B cell (primary cell): ENCODE measurements around the gene ATP5PB.

Experiments used
- CTCF ChIP-seq: fragments of 200-600 bp; IDR thresholded peaks from one replicate; pipeline ENCODE4 v1.8.0; 2022; ENCODE audit warnings: antibody characterized with exemption, mild to moderate bottlenecking
- EZH2 ChIP-seq: IDR thresholded peaks from 2 replicates; pipeline ENCODE4 v1.6.1; 2012; ENCODE audit warnings: borderline replicate concordance, low read depth, mild to moderate bottlenecking, moderate library complexity, low read length; ENCODE audit not compliant: insufficient read depth, poor library complexity, severe bottlenecking

DNA sequence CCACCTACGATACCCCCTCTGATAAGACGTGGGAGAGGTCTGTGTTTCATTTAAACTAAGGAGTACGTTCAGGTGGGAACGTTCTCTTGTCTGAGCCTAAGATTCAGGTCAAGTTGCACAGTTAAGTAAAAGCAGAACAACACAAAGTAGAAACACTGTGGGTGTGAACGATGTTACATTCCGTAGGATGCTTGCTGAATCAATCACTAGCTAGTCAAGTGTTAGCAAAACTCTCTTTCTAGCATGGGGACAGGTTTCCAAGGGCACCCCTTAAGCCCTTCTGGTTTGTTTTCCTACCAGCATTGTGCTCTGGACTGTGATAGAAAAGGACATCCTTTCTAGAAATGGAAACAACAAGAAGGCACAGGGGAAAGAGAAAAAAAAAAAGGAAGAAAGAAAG is 37.9 kb downstream of the ATP5PB start:
- TF ChIP-seq CTCF, result no peak
- no peak for TF ChIP-seq EZH2
